HepG2 (cell line): ENCODE measurements around the gene MAGEE1. TPM values are rescaled to one million over a fixed set of nuclear protein-coding genes. Genes with fewer than 3 reads are reported as not detected.

Source experiments
- ATAC-seq: fragments of 200-7000 bp; cut with Tn5 transposase; 3 replicates; pipeline ENCODE4 v1.9.1; 2020; ENCODE audit warnings: mild to moderate bottlenecking, moderate library complexity
- BruUV-seq: library from RNA; stranded (reverse); fragments of 400-500 nt; replicated peaks from 2 replicates; lab custom pipeline; 2021; lab: Mats Ljungman, UMichigan
- CTCF ChIA-PET: fragments of 300-600 bp; formaldehyde crosslinking; extraction: SDS; loops from one replicate; lab custom pipeline; 2021; ENCODE audit warnings: low total read pairs, inconsistent platforms, low intra/inter-chr PET ratio; lab: Yijun Ruan, JAX
- POLR2A ChIA-PET: fragments of 350-600 bp; sonication (Branson Sonifier 250); formaldehyde crosslinking; loops from one replicate; lab custom pipeline; 2020; ENCODE audit warnings: antibody characterized with exemption, inconsistent platforms; lab: Yijun Ruan, JAX
- DNase-seq: peaks from one replicate; pipeline ENCODE4 v3.0.0-alpha.2; 2015; ENCODE audit warnings: low spot score
- FAIRE-seq: peaks from 3 replicates; lab custom pipeline; 2011; peaks lifted over from hg19 to GRCh38; lab: Jason Lieb, UNC
- H2AFZ ChIP-seq: one replicate; pipeline ENCODE4 v1.6.1; 2011; ENCODE audit warnings: low read length, inconsistent platforms
- H3K27ac ChIP-seq: fragments of 300-600 bp; 3 replicates; pipeline ENCODE4 v1.8.0; 2011; ENCODE audit warnings: mixed run types, mild to moderate bottlenecking, mixed read lengths, low read length, inconsistent platforms; ENCODE audit not compliant: insufficient read depth; ENCODE audit errors: extremely low read length
- H3K27me3 ChIP-seq, 2 experiments: fragments of 200-600 bp in 1 of 2; 2 replicates in 1 of 2; 3 replicates in 1 of 2; pipeline versions ENCODE4 v1.6.0 to v1.8.0; 2011; ENCODE audit warnings: low read length in 2 of 2, mild to moderate bottlenecking in 2 of 2, moderate library complexity in 2 of 2, inconsistent platforms in 1 of 2; ENCODE audit not compliant: insufficient read depth in 2 of 2, control insufficient read depth in 1 of 2
- H3K36me3 ChIP-seq, 2 experiments: fragments of 200-600 bp in 1 of 2; replicated peaks in 1 of 2; 2 replicates in 1 of 2; 3 replicates in 1 of 2; pipeline versions ENCODE4 v1.5.1 to v1.8.0; 2011; ENCODE audit warnings: low read length in 2 of 2, inconsistent platforms in 1 of 2; ENCODE audit not compliant: insufficient read depth in 2 of 2, control insufficient read depth in 1 of 2
- H3K4me1 ChIP-seq: 2 replicates; pipeline ENCODE4 v1.5.1; 2012; ENCODE audit warnings: low read length, inconsistent platforms; ENCODE audit not compliant: insufficient read depth
- H3K4me2 ChIP-seq: 2 replicates; pipeline ENCODE4 v1.6.0; 2011; ENCODE audit warnings: low read depth, low read length, inconsistent platforms
- H3K4me3 ChIP-seq, 3 experiments: fragments of 200-600 bp in 1 of 3; sonication (generic), shearing (Covaris generic) in 1 of 3; replicated peaks in 1 of 3; 2 replicates each; pipeline ENCODE4 v1.5.1; 2011 to 2016; ENCODE audit warnings: low read length in 3 of 3, inconsistent platforms in 2 of 3, low read depth in 2 of 3, mild to moderate bottlenecking in 2 of 3, control low read depth in 1 of 3, mixed read lengths in 1 of 3; ENCODE audit not compliant: insufficient read depth in 1 of 3
- H3K79me2 ChIP-seq: one replicate; pipeline ENCODE4 v1.6.1; 2011; ENCODE audit warnings: low read length, inconsistent platforms; ENCODE audit not compliant: insufficient read depth
- H3K9ac ChIP-seq: 2 replicates; pipeline ENCODE4 v1.6.0; 2011; ENCODE audit warnings: mild to moderate bottlenecking, low read depth, low read length, inconsistent platforms; ENCODE audit not compliant: insufficient read depth
- H3K9me3 ChIP-seq: 2 replicates; pipeline ENCODE4 v1.5.1; 2012; ENCODE audit warnings: mild to moderate bottlenecking, low read length
- H4K20me1 ChIP-seq: 2 replicates; pipeline ENCODE4 v1.6.0; 2011; ENCODE audit warnings: inconsistent platforms, mild to moderate bottlenecking, low read length, moderate library complexity; ENCODE audit not compliant: insufficient read depth
- AGO1 ChIP-seq: fragments of 200-400 bp; formaldehyde crosslinking; IDR thresholded peaks from 2 replicates; pipeline ENCODE4 v1.6.1; 2017; ENCODE audit warnings: mild to moderate bottlenecking, low read depth, low read length, moderate library complexity; ENCODE audit not compliant: poor library complexity, severe bottlenecking
- CAMTA2 ChIP-seq: sonication (generic); formaldehyde crosslinking; IDR thresholded peaks from 2 replicates; pipeline ENCODE4 v1.4.0; 2020; ENCODE audit warnings: mild to moderate bottlenecking, missing genetic modification reagents, borderline replicate concordance
- CBX5 ChIP-seq: sonication (generic); formaldehyde crosslinking; IDR thresholded peaks from 2 replicates; pipeline ENCODE4 v1.4.0; 2020; ENCODE audit warnings: missing genetic modification reagents, borderline replicate concordance
- CEBPB ChIP-seq: IDR thresholded peaks from 2 replicates; pipeline ENCODE4 v1.6.1; 2011; ENCODE audit warnings: low read depth, low read length, improper control_type of control experiment, borderline replicate concordance
- PATZ1 ChIP-seq: sonication (generic); formaldehyde crosslinking; IDR thresholded peaks from 2 replicates; pipeline ENCODE4 v1.4.0; 2020; ENCODE audit warnings: missing genetic modification reagents
- TOE1 ChIP-seq: sonication (generic); formaldehyde crosslinking; IDR thresholded peaks from 2 replicates; pipeline ENCODE4 v1.4.0; 2020; ENCODE audit warnings: mild to moderate bottlenecking, missing genetic modification reagents
- ZNF367 ChIP-seq: sonication (generic); formaldehyde crosslinking; IDR thresholded peaks from 2 replicates; pipeline ENCODE4 v1.4.0; 2020; ENCODE audit warnings: missing genetic modification reagents, borderline replicate concordance
- ZNF781 ChIP-seq: sonication (generic); formaldehyde crosslinking; IDR thresholded peaks from 2 replicates; pipeline ENCODE4 v1.5.1; 2020; ENCODE audit warnings: borderline replicate concordance, mild to moderate bottlenecking, missing genetic modification reagents; ENCODE audit errors: not compliant biosample characterization
- WGBS: methylation state at CpG from one replicate; pipeline ENCODE4 v1.1.6; 2017; ENCODE audit warnings: low lambda C conversion rate; 5-methylcytosine and 5-hydroxymethylcytosine counted together
- in situ Hi-C: cut with HindIII; loops from 2 replicates; pipeline ENCODE4 v1.10.0; 2017; ENCODE audit warnings: low pct_unique_long_range_greater_than_20kb; ENCODE audit not compliant: extremely low pct_ligation_motif_present
- intact Hi-C: fragments of 100-400 bp; cut with micrococcal nuclease; formaldehyde crosslinking; loops from one replicate; pipeline ENCODE4 v1.10.0; 2022; ENCODE audit not compliant: unreplicated experiment
- polyA plus RNA-seq, 8 experiments: library from polyadenylated mRNA; depleted of rRNA in 3 of 8; stranded (reverse) in 7 of 8; unstranded in 1 of 8; fragments of >200 nt; fragmentation: Illumina TruSeq in 4 of 8; extraction: Trizol in 4 of 8; gene quantifications; 2 replicates each; pipeline versions ENCODE4 v1.2.1 to v1.2.3, GENCODE V29; 2011 to 2016; ENCODE audit warnings: low read depth in 4 of 8, missing spikeins in 1 of 8, mixed read lengths in 1 of 8; ENCODE audit not compliant: insufficient read depth in 1 of 8
- total RNA-seq, 5 experiments: library from RNA; depleted of rRNA; stranded (reverse); fragments of >200 nt; fragmentation: Illumina TruSeq; extraction: Trizol; gene quantifications; 2 replicates each; pipeline ENCODE4 v1.2.3, GENCODE V29; 2016; ENCODE audit warnings: low read depth in 1 of 5
- TF ChIP-seq, protein P1 (sequence below): sonication (generic); formaldehyde crosslinking; IDR thresholded peaks from 2 replicates; pipeline ENCODE4 v1.4.0; 2020; ENCODE audit warnings: low read depth, mild to moderate bottlenecking, missing genetic modification reagents

The MAGEE1 gene
- total and polyA plus RNA-seq, 2 of the 13 experiments (the other 11 are each of a cell fraction or from before 2014, with no cell fraction given): 0.17 to 1.2 TPM

DNA sequence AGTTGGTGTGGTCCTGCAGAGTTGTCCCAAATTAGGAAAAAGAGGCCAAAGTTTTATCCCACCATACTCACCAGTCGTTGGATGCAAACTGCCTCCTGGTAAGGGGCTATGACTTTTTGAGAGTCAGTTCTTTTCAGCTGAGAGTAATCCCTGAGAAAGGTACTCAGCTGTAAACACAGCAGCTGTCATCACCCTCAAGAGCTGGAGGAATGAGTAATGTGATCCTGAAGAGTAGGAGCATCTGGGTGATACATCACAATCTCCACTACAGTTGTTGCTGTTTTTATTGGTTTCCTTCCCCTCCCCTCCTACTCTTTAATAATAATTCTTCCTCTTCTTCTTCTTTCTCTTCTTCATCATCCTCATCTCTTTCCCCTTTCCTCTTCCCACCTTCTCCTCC is 5.7 kb downstream of the MAGEE1 start:
- no peaks in the 10 kb centered on the region for H3K79me2 ChIP-seq
- H3K27ac ChIP-seq: no peak overlapping the region
- intact Hi-C loops (no loop called here), in situ Hi-C loops (no loop called here)
- no peak overlapping the region for H3K4me2 ChIP-seq
- H2AFZ ChIP-seq: no peak overlapping the region
- TF ChIP-seq AGO1: no peak
- TF ChIP-seq CBX5 (CRISPR knock-in tag): no peak
- TF ChIP-seq TOE1 (CRISPR knock-in tag): no peak
- no peak for TF ChIP-seq ZNF781
- no peak for TF ChIP-seq CAMTA2 (CRISPR knock-in tag)
- no peak for TF ChIP-seq PATZ1 (CRISPR knock-in tag)
- no peak for TF ChIP-seq CEBPB
- TF ChIP-seq ZNF367 (CRISPR knock-in tag): no peak
- TF ChIP-seq, protein P1, sequence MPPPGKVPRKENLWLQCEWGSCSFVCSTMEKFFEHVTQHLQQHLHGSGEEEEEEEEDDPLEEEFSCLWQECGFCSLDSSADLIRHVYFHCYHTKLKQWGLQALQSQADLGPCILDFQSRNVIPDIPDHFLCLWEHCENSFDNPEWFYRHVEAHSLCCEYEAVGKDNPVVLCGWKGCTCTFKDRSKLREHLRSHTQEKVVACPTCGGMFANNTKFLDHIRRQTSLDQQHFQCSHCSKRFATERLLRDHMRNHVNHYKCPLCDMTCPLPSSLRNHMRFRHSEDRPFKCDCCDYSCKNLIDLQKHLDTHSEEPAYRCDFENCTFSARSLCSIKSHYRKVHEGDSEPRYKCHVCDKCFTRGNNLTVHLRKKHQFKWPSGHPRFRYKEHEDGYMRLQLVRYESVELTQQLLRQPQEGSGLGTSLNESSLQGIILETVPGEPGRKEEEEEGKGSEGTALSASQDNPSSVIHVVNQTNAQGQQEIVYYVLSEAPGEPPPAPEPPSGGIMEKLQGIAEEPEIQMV: no peak
- WGBS: no CpG with 5 or more reads among the region's 1 CpG
- no peak overlapping the region for H3K4me3 ChIP-seq
- CTCF ChIA-PET: no interaction called here
- POLR2A ChIA-PET: no interaction called here
- no peaks in the 10 kb centered on the region for H3K9me3 ChIP-seq
- ATAC-seq (no peak), DNase-seq (no peak), FAIRE-seq (no peak)
- no peaks in the 10 kb centered on the region for H3K27me3 ChIP-seq
- no peaks in the 10 kb centered on the region for H4K20me1 ChIP-seq
- no peaks in the 10 kb centered on the region for H3K36me3 ChIP-seq
- BruUV-seq: no TSS peak
- H3K4me1 ChIP-seq: no peaks in the 10 kb centered on the region
- no peak overlapping the region for H3K9ac ChIP-seq
